Measurements from ENCODE around the gene PIK3R6. TPM values are rescaled to one million over a fixed set of nuclear protein-coding genes. Genes with fewer than 3 reads are reported as not detected.
A peak's percentile ranks its signal among the peaks of the same experiment; 100 is the strongest.

Gene PIK3R6
- total RNA-seq, 1 donor from 2014 or later = 2.2 TPM

DNA sequence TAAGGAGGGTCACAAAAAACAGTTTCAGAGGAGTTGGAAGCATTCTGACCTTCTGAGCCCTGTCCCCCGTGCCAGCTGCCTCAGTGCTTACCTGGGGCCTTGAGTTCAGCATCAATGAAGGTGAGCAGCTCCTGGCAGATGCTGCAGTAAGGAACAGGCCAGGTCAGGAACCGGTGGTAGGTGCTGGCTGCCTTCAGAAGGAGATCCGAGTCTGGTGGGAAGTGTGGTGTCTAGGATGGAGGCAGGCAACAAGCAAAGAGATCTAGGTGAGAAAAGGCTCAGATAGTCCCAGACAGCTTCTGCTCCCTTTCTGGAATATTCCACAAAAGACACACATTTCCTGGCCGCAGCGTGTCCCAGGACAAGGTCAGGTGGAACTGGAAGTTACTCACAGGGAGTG lies 37.2 kb upstream of the PIK3R6 start:
- Histone ChIP-seq H3K27me3 (no peaks in the 10 kb centered on the region), H3K4me1 (no peaks in the 10 kb centered on the region), H3K4me3 (no peak overlapping the region), H3K9me3 (no peaks in the 10 kb centered on the region), H3K27ac (no peak overlapping the region), H3K36me3 (no peaks in the 10 kb centered on the region)
- peak in 1 of 2 donors; percentile 21 for DNase-seq (ENCODE audit: low spot score in 2 of 2)
- TF ChIP-seq, protein P1, sequence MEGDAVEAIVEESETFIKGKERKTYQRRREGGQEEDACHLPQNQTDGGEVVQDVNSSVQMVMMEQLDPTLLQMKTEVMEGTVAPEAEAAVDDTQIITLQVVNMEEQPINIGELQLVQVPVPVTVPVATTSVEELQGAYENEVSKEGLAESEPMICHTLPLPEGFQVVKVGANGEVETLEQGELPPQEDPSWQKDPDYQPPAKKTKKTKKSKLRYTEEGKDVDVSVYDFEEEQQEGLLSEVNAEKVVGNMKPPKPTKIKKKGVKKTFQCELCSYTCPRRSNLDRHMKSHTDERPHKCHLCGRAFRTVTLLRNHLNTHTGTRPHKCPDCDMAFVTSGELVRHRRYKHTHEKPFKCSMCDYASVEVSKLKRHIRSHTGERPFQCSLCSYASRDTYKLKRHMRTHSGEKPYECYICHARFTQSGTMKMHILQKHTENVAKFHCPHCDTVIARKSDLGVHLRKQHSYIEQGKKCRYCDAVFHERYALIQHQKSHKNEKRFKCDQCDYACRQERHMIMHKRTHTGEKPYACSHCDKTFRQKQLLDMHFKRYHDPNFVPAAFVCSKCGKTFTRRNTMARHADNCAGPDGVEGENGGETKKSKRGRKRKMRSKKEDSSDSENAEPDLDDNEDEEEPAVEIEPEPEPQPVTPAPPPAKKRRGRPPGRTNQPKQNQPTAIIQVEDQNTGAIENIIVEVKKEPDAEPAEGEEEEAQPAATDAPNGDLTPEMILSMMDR (IDR thresholded peaks at IDR 0.05) = no peak
- intact Hi-C loops (cut with DNase I) = no loop called here

DNA sequence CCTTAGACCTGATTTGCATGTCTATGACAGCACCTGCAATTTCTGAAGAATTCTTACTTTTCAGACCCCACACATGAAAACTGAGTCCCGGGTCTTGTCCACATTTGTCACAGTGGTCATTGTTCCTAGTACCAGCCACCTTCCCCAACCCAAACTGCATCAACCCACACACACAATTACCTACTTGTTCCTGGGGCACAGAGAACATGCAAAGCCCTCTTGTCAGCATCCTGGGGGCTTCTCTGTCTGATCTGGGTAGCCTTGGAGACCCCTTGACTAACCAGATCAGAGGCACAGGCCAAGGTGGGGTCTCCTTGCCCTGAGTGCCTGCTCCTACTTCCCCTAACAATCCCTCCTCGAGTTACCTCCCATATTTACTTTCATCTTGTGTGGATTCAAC lies 36.7 kb upstream of the PIK3R6 start:
- DNase-seq (ENCODE audit: low spot score in 2 of 2) = peak in 1 of 2 donors; percentile 56

DNA sequence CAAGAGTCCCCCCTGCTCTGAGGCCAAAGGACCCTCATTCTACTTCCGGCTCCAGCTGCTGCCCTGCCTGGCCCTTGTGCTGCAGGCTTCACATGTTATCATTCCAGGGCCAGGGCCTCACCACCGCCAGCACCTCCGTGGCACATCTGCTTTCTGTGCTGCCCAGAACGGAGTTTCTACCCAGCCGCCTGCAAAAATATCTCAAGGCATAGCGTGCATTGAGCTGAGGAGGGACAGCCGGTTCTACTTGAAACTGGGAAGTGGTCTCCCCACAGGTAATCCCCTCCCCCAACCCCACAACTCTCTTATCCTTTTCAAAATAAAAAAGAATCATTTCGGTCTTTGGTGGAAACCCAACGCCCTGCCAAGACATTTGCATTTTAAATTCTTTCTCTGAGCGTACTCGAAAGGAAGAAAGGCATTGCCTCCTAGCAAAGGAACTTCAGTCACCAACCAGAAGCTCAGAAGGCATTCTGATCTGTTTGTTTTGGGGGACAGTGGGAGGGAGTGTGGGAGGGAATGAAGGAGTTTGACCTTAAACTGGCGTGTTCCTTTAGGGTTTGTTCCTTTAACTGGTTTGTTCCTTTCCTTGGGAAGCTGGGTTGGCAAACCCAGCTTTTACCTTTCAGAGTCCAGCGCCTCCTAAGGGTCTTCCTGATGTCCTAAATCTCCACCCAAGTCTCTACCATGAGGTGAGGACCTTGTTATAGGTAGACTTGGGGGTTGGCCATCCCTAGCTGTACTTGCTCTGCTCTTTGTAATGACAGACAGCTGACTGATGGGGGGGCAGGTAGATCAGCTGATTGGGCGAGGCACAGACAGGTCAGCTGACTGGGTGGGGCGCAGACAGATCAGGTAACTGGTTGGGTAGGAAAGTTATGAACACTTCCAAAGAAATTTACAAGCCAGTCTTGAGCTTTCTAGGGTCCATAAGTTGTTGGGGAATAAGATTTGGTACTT lies 33.4 kb upstream of the PIK3R6 start:
- Histone ChIP-seq H3K36me3 (no peaks in the 10 kb centered on the region), H3K4me1 (no peaks in the 10 kb centered on the region), H3K27me3 (no peaks in the 10 kb centered on the region), H3K27ac (no peak overlapping the region), H3K9me3 (no peaks in the 10 kb centered on the region), H3K4me3 (no peak overlapping the region)
- peak in 1 of 2 donors; percentile 44 for DNase-seq (ENCODE audit: low spot score in 2 of 2)
- TF ChIP-seq, protein P1 (IDR thresholded peaks at IDR 0.05) = no peak
- intact Hi-C loops (cut with DNase I) = no loop called here

More for the DNA sequence above, 36.7 kb upstream of the PIK3R6 start:
- no peak overlapping the region for H3K4me3 ChIP-seq
- H3K36me3 ChIP-seq = no peaks in the 10 kb centered on the region
- no peak overlapping the region for H3K27ac ChIP-seq
- H3K27me3 ChIP-seq = no peaks in the 10 kb centered on the region
- intact Hi-C loops (cut with DNase I) = no loop called here
- H3K4me1 ChIP-seq = no peaks in the 10 kb centered on the region
- H3K9me3 ChIP-seq = no peaks in the 10 kb centered on the region
- TF ChIP-seq, protein P1 (IDR thresholded peaks at IDR 0.05) = no peak

DNA sequence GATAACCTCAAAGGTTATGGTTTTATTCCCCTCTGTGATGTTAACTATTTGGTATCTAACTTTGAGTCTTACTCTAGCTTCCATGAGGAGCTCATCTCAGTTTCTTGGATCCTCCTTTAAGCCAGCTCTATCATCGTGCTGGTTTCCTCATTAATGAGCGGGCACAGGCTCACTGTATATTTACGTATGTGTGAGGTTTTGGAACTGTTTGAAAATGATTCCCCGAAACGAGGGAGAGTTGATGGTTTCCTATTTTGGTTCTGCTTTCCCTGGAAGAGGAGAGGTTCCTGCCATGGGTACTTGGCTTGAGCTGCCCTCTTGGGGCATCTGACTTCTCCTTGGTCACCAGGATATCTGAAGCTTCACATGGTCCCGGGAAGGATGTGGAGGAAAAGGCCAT lies 32.7 kb upstream of the PIK3R6 start:
- intact Hi-C loops (cut with DNase I) = no loop called here
- Histone ChIP-seq H3K27ac (no peak overlapping the region), H3K4me3 (no peak overlapping the region), H3K9me3 (no peaks in the 10 kb centered on the region), H3K36me3 (no peaks in the 10 kb centered on the region), H3K27me3 (no peaks in the 10 kb centered on the region), H3K4me1 (no peaks in the 10 kb centered on the region)
- DNase-seq (ENCODE audit: low spot score in 2 of 2) = no peak
- TF ChIP-seq, protein P1 (IDR thresholded peaks at IDR 0.05) = no peak

DNA sequence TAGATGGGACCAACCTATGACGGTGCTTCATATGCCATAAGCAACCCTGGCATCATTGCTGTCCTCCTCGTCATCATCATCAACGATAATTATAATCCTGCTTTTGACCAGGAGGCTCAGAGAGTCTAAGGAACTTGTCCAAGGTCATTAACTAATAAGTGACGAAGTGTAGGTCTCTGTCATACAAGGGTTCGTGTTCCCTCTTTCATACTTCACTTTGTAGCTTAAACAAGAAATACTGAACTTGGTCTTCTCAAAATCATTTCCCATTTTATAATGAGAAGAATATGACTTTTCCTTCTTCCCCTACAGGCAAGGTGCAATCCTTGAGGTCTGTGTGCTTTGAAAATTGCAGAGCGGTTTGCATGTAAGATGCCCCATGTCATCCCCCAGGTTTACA lies 31.2 kb upstream of the PIK3R6 start:
- intact Hi-C loops (cut with DNase I) = loop anchor here (10.0 kb wide), 1 partner anchor 514 kb away; the partner anchor contains the start of gene RPL26
- Histone ChIP-seq H3K4me1 (peaks cover 0 to 4% of the 10 kb centered on the region in 2 donors), H3K4me3 (no peak overlapping the region), H3K9me3 (no peaks in the 10 kb centered on the region), H3K27me3 (no peaks in the 10 kb centered on the region), H3K36me3 (no peaks in the 10 kb centered on the region), H3K27ac (no peak overlapping the region)
- no peak for DNase-seq (ENCODE audit: low spot score in 2 of 2)
- TF ChIP-seq, protein P1 (IDR thresholded peaks at IDR 0.05) = no peak
